IPS-18a (cell line): ENCODE results near the gene TMEFF2.
A peak's percentile ranks its signal among the peaks of the same experiment; 100 is the strongest.

Experiments used
- H3K27ac ChIP-seq: one replicate; pipeline ENCODE4 v1.5.1; 2013; ENCODE audit warnings: low read length
- H3K27me3 ChIP-seq: one replicate; pipeline ENCODE4 v1.6.1; 2013; ENCODE audit warnings: mild to moderate bottlenecking, low read length; ENCODE audit not compliant: control insufficient read depth, insufficient read depth
- H3K36me3 ChIP-seq: one replicate; pipeline ENCODE4 v1.6.1; 2013; ENCODE audit warnings: low read depth, low read length; ENCODE audit not compliant: control insufficient read depth
- H3K4me1 ChIP-seq: one replicate; pipeline ENCODE4 v1.6.1; 2013; ENCODE audit warnings: low read depth, low read length; ENCODE audit not compliant: control insufficient read depth
- H3K4me3 ChIP-seq: one replicate; pipeline ENCODE4 v1.5.1; 2013; ENCODE audit warnings: low read length
- H3K9ac ChIP-seq: one replicate; pipeline ENCODE4 v1.6.1; 2013; ENCODE audit warnings: mild to moderate bottlenecking, low read length, moderate library complexity
- H3K9me3 ChIP-seq: one replicate; pipeline ENCODE4 v1.6.1; 2013; ENCODE audit warnings: low read depth, low read length; ENCODE audit not compliant: control insufficient read depth

The TMEFF2 gene

GRCh38 chr2:191942090-191942738, 252.5 kb downstream of the TMEFF2 start:
- Histone ChIP-seq H3K9ac (no peak overlapping the region), H3K4me3 (no peak overlapping the region), H3K9me3 (no peaks in the 10 kb centered on the region), H3K27me3 (no peaks in the 10 kb centered on the region), H3K27ac (no peak overlapping the region), H3K4me1 (peaks cover 12% of the 10 kb centered on the region), H3K36me3 (no peaks in the 10 kb centered on the region)

- Histone ChIP-seq H3K9me3 (no peaks in the 10 kb centered on the region), H3K4me3 (no peak overlapping the region), H3K36me3 (no peaks in the 10 kb centered on the region), H3K4me1 (peaks cover 12% of the 10 kb centered on the region), H3K9ac (no peak overlapping the region), H3K27me3 (no peaks in the 10 kb centered on the region), H3K27ac (no peak overlapping the region)
Measured at GRCh38 chr2:191941376-191941929, 253.3 kb downstream of the TMEFF2 start.

- H3K4me1 ChIP-seq: peaks cover 12% of the 10 kb centered on the region
- H3K9ac ChIP-seq: no peak overlapping the region
- no peak overlapping the region for H3K4me3 ChIP-seq
- H3K27ac ChIP-seq: no peak overlapping the region
- H3K9me3 ChIP-seq: no peaks in the 10 kb centered on the region
- H3K36me3 ChIP-seq: no peaks in the 10 kb centered on the region
- no peaks in the 10 kb centered on the region for H3K27me3 ChIP-seq
Measured at GRCh38 chr2:191938779-191939178, 256.0 kb downstream of the TMEFF2 start.

- H3K27me3 ChIP-seq: no peaks in the 10 kb centered on the region
- H3K36me3 ChIP-seq: no peaks in the 10 kb centered on the region
- no peaks in the 10 kb centered on the region for H3K9me3 ChIP-seq
- H3K9ac ChIP-seq: no peak overlapping the region
- H3K4me1 ChIP-seq: peaks cover 8% of the 10 kb centered on the region
- no peak overlapping the region for H3K4me3 ChIP-seq
- H3K27ac ChIP-seq: no peak overlapping the region
Measured at GRCh38 chr2:191936882-191937405, 257.8 kb downstream of the TMEFF2 start.

- H3K4me3 ChIP-seq: no peak overlapping the region
- peaks cover 8% of the 10 kb centered on the region for H3K4me1 ChIP-seq
- H3K9me3 ChIP-seq: no peaks in the 10 kb centered on the region
Measured at GRCh38 chr2:191935247-191935646, 259.5 kb downstream of the TMEFF2 start.

GRCh38 chr2:191933307-191934105, 261.2 kb downstream of the TMEFF2 start:
- Histone ChIP-seq H3K4me3 (no peak overlapping the region), H3K4me1 (peaks cover 8% of the 10 kb centered on the region), H3K36me3 (no peaks in the 10 kb centered on the region), H3K9ac (no peak overlapping the region), H3K27ac (no peak overlapping the region), H3K9me3 (no peaks in the 10 kb centered on the region), H3K27me3 (no peaks in the 10 kb centered on the region)

More at GRCh38 chr2:191935247-191935646, 259.5 kb downstream of the TMEFF2 start:
- Histone ChIP-seq H3K9ac (no peak overlapping the region), H3K27me3 (no peaks in the 10 kb centered on the region), H3K27ac (no peak overlapping the region), H3K36me3 (no peaks in the 10 kb centered on the region)

GRCh38 chr2:191932286-191932685, 262.4 kb downstream of the TMEFF2 start:
- Histone ChIP-seq H3K4me3 (no peak overlapping the region), H3K9me3 (no peaks in the 10 kb centered on the region), H3K4me1 (peaks cover 15% of the 10 kb centered on the region), H3K9ac (no peak overlapping the region), H3K27ac (no peak overlapping the region), H3K27me3 (no peaks in the 10 kb centered on the region), H3K36me3 (no peaks in the 10 kb centered on the region)

- no peaks in the 10 kb centered on the region for H3K27me3 ChIP-seq
- no peak overlapping the region for H3K9ac ChIP-seq
- H3K4me3 ChIP-seq: no peak overlapping the region
- H3K9me3 ChIP-seq: no peaks in the 10 kb centered on the region
- H3K4me1 ChIP-seq: peaks cover 23% of the 10 kb centered on the region
- H3K36me3 ChIP-seq: no peaks in the 10 kb centered on the region
- no peak overlapping the region for H3K27ac ChIP-seq
Measured at GRCh38 chr2:191931329-191931728, 263.4 kb downstream of the TMEFF2 start.

- H3K9me3 ChIP-seq: no peaks in the 10 kb centered on the region
- no peaks in the 10 kb centered on the region for H3K36me3 ChIP-seq
- H3K4me1 ChIP-seq: peaks cover 23% of the 10 kb centered on the region
- no peaks in the 10 kb centered on the region for H3K27me3 ChIP-seq
- H3K9ac ChIP-seq: no peak overlapping the region
- no peak overlapping the region for H3K27ac ChIP-seq
- H3K4me3 ChIP-seq: no peak overlapping the region
Measured at GRCh38 chr2:191930205-191930604, 264.5 kb downstream of the TMEFF2 start.

GRCh38 chr2:191929288-191929687, 265.4 kb downstream of the TMEFF2 start:
- H3K9ac ChIP-seq: no peak overlapping the region
- H3K4me3 ChIP-seq: no peak overlapping the region
- H3K36me3 ChIP-seq: no peaks in the 10 kb centered on the region
- H3K9me3 ChIP-seq: no peaks in the 10 kb centered on the region
- no peak overlapping the region for H3K27ac ChIP-seq
- peaks cover 23% of the 10 kb centered on the region for H3K4me1 ChIP-seq
- H3K27me3 ChIP-seq: no peaks in the 10 kb centered on the region

- H3K27ac ChIP-seq: no peak overlapping the region
- no peak overlapping the region for H3K9ac ChIP-seq
- H3K36me3 ChIP-seq: no peaks in the 10 kb centered on the region
- H3K27me3 ChIP-seq: no peaks in the 10 kb centered on the region
- peak overlapping the region; percentile 24 for H3K4me3 ChIP-seq
- H3K9me3 ChIP-seq: no peaks in the 10 kb centered on the region
- peaks cover 23% of the 10 kb centered on the region for H3K4me1 ChIP-seq
Measured at GRCh38 chr2:191927991-191928390, 266.7 kb downstream of the TMEFF2 start.
